GM06990 (cell line): ENCODE measurements around the gene RAG2.
A peak's percentile ranks its signal among the peaks of the same experiment; 100 is the strongest.

Source experiments
- DNase-seq: peaks from one replicate; pipeline ENCODE4 v3.0.0-alpha.2; 2011; ENCODE audit not compliant: insufficient read length; ENCODE audit errors: extremely low read depth
- H3K27me3 ChIP-seq: replicated peaks from 2 replicates; pipeline ENCODE4 v1.6.0; 2011; ENCODE audit warnings: low read length; ENCODE audit not compliant: control insufficient read depth, insufficient read depth
- H3K36me3 ChIP-seq: 2 replicates; pipeline ENCODE4 v1.5.1; 2011; ENCODE audit warnings: low read length; ENCODE audit not compliant: control insufficient read depth, insufficient read depth
- H3K4me3 ChIP-seq: replicated peaks from 2 replicates; pipeline ENCODE4 v1.5.1; 2011; ENCODE audit warnings: low read depth, mild to moderate bottlenecking, control low read depth, low read length
- TF ChIP-seq, protein P1 (sequence below): IDR thresholded peaks from 2 replicates; pipeline ENCODE4 v1.5.1; 2011; ENCODE audit warnings: low read length, control low read depth, mild to moderate bottlenecking, inconsistent platforms; ENCODE audit not compliant: insufficient read depth, poor library complexity, severe bottlenecking

RAG2 gene

GRCh38 chr11:36598051-36598450 lies at the start of gene RAG2:
TSS of gene RAG2 (minus strand) at chr11:36598236. CDS start at chr11:36594168, 4,068 bp downstream.
- DNase-seq = no peak
- H3K36me3 ChIP-seq = no peaks in the 10 kb centered on the region
- peaks cover 4% of the 10 kb centered on the region for H3K27me3 ChIP-seq
- no peak within 1 kb of the TSS for H3K4me3 ChIP-seq
- TF ChIP-seq, protein P1, sequence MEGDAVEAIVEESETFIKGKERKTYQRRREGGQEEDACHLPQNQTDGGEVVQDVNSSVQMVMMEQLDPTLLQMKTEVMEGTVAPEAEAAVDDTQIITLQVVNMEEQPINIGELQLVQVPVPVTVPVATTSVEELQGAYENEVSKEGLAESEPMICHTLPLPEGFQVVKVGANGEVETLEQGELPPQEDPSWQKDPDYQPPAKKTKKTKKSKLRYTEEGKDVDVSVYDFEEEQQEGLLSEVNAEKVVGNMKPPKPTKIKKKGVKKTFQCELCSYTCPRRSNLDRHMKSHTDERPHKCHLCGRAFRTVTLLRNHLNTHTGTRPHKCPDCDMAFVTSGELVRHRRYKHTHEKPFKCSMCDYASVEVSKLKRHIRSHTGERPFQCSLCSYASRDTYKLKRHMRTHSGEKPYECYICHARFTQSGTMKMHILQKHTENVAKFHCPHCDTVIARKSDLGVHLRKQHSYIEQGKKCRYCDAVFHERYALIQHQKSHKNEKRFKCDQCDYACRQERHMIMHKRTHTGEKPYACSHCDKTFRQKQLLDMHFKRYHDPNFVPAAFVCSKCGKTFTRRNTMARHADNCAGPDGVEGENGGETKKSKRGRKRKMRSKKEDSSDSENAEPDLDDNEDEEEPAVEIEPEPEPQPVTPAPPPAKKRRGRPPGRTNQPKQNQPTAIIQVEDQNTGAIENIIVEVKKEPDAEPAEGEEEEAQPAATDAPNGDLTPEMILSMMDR = no peak

- no peaks in the 10 kb centered on the region for H3K36me3 ChIP-seq
- no peak overlapping the region for H3K4me3 ChIP-seq
- TF ChIP-seq, protein P1 = no peak
- H3K27me3 ChIP-seq = no peaks in the 10 kb centered on the region; the same call in 1 of the 2 replicates
- DNase-seq = no peak
Observed at GRCh38 chr11:36638556-36638955, 40.5 kb upstream of the RAG2 start.

- H3K27me3 ChIP-seq = no peaks in the 10 kb centered on the region; the same call in 1 of the 2 replicates
- DNase-seq = no peak
- H3K4me3 ChIP-seq = no peak overlapping the region
- no peaks in the 10 kb centered on the region for H3K36me3 ChIP-seq
- TF ChIP-seq, protein P1 = no peak
Observed at GRCh38 chr11:36635066-36635862, 37.2 kb upstream of the RAG2 start.

- Histone ChIP-seq H3K4me3 (no peak overlapping the region), H3K27me3 (no peaks in the 10 kb centered on the region), H3K36me3 (no peaks in the 10 kb centered on the region)
- DNase-seq = peak; percentile 15
- TF ChIP-seq, protein P1 = no peak
Observed at GRCh38 chr11:36631774-36632173, 33.7 kb upstream of the RAG2 start.

DNA sequence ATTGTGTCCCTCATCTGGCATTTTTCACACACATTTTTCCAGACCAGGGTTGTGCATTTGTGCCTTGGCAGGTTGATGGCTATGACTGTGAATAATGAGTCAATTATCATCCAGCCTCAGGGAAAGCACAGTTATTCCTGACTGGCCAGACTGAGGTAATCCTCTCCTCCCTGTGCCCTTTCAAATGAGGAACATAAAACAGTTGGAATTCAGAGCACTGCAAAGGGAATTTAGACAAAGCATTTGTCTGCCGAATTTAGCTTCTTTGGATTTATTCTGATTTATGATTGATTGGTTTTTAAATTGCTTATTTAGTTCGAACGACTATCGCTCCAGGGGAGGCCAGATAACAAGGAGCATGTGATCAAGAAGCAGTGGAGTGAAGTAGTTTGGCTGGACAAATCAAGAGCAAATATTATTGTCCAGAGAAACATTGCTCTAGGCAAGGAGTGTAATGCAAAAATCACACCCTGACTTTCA lies 30.8 kb upstream of the RAG2 start:
- H3K4me3 ChIP-seq = no peak overlapping the region
- DNase-seq = no peak
- TF ChIP-seq, protein P1 = no peak

More for the DNA sequence above, 30.8 kb upstream of the RAG2 start:
- H3K27me3 ChIP-seq = no peaks in the 10 kb centered on the region
- no peaks in the 10 kb centered on the region for H3K36me3 ChIP-seq
